Upper lobe of left lung (tissue), 6 donors: Measurements from ENCODE around the gene ATG16L1. TPM values are rescaled to one million over a fixed set of nuclear protein-coding genes. Genes with fewer than 3 reads are reported as not detected.

Source experiments
- ATAC-seq, 2 donors: fragments of 200-7000 bp; cut with Tn5 transposase; one replicate each; pipeline ENCODE4 v1.9.1; 2022; ENCODE audit warnings: mild to moderate bottlenecking in 2 of 2, moderate library complexity in 2 of 2; ENCODE audit not compliant: low FRiP score in 2 of 2
- DNase-seq, 2 donors: peaks; one replicate each; pipeline ENCODE4 v3.0.0-alpha.2; 2019 to 2020
- H3K27ac ChIP-seq, 4 donors: fragments of 200-600 bp; sonication (generic); one replicate each; pipeline ENCODE4 v1.5.1; 2016 to 2019
- H3K27me3 ChIP-seq, 4 donors: fragments of 200-600 bp; sonication (generic); one replicate each; pipeline ENCODE4 v1.5.1; 2017 to 2019
- H3K36me3 ChIP-seq, 4 donors: fragments of 200-600 bp; sonication (generic); one replicate each; pipeline ENCODE4 v1.5.1; 2016 to 2019
- H3K4me1 ChIP-seq, 4 donors: fragments of 200-600 bp; sonication (generic); one replicate each; pipeline ENCODE4 v1.5.1; 2018 to 2019
- H3K4me3 ChIP-seq, 4 donors: fragments of 200-600 bp; sonication (generic); one replicate each; pipeline ENCODE4 v1.5.1; 2017 to 2019; ENCODE audit warnings: mild to moderate bottlenecking in 2 of 4, moderate library complexity in 1 of 4
- H3K9me3 ChIP-seq, 4 donors: fragments of 200-600 bp; sonication (generic); one replicate each; pipeline ENCODE4 v1.5.1; 2018 to 2019
- EP300 ChIP-seq, 4 donors: sonication (generic); formaldehyde crosslinking; IDR thresholded peaks; one replicate each; pipeline ENCODE4 v1.5.1; 2017; ENCODE audit warnings: antibody characterized with exemption in 4 of 4, control low read depth in 2 of 4
- POLR2A ChIP-seq, 4 donors: fragments of 450-650 bp; IDR thresholded peaks; one replicate each; pipeline ENCODE4 v1.5.1; 2016 to 2017; ENCODE audit warnings: antibody characterized with exemption in 4 of 4, mild to moderate bottlenecking in 2 of 4
- POLR2AphosphoS5 ChIP-seq, 2 donors: sonication (generic); formaldehyde crosslinking; IDR thresholded peaks; one replicate each; pipeline ENCODE4 v1.5.1; 2017; ENCODE audit warnings: antibody characterized with exemption in 2 of 2
- WGBS, 2 donors: methylation state at CpG; one replicate each; pipeline ENCODE4 v1.1.5; 2017 to 2018; 5-methylcytosine and 5-hydroxymethylcytosine counted together
- total RNA-seq, 6 donors: library from RNA; depleted of rRNA in 4 of 6; stranded (reverse); fragments of >200 nt in 4 of 6; gene quantifications; one replicate each; pipeline versions ENCODE4 v1.1.0 to v1.2.1, GENCODE V29; 2016 to 2021
- TF ChIP-seq, protein P1 (sequence below), 6 experiments: fragments of 450-650 bp in 4 of 6; fragments of 200-600 bp in 2 of 6; sonication (generic) in 2 of 6; IDR thresholded peaks; one replicate each; pipeline ENCODE4 v1.5.1; 2016 to 2019; ENCODE audit warnings: antibody characterized with exemption in 6 of 6
- donor health status: DM: no; HTN: no; CAD: no; lungs with moderate emphysema.
- donor health status: DM: no; HTN: yes; CAD: no; lungs with severe emphysema.

The ATG16L1 gene
- total RNA-seq, 6 donors from 2014 or later: 22.8 to 33.3 (median 26.4) TPM

DNA sequence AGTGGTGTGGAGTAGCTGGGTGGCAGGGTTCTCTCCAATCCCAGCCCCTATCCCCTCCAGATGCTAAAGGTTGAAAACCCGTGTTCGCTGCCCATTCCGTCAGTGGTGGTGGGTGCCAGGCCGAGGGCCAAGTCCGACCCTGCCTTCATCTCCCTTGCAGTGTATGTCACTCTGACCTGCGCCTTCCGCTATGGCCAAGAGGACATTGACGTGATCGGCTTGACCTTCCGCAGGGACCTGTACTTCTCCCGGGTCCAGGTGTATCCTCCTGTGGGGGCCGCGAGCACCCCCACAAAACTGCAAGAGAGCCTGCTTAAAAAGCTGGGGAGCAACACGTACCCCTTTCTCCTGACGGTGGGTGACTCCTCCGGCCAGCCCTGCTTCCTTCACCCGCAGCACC, 69.0 kb downstream of the ATG16L1 start:
- Histone ChIP-seq H3K27me3 (no peaks in the 10 kb centered on the region), H3K27ac (no peak overlapping the region), H3K9me3 (no peaks in the 10 kb centered on the region), H3K36me3 (no peaks in the 10 kb centered on the region), H3K4me1 (no peaks in the 10 kb centered on the region), H3K4me3 (no peak overlapping the region)
- ATAC-seq: no peak
- DNase-seq: no peak
- TF ChIP-seq EP300 (IDR thresholded peaks at IDR 0.05) (no peak), POLR2AphosphoS5 (IDR thresholded peaks at IDR 0.05) (no peak), POLR2A (IDR thresholded peaks at IDR 0.05) (no peak)
- TF ChIP-seq, protein P1, sequence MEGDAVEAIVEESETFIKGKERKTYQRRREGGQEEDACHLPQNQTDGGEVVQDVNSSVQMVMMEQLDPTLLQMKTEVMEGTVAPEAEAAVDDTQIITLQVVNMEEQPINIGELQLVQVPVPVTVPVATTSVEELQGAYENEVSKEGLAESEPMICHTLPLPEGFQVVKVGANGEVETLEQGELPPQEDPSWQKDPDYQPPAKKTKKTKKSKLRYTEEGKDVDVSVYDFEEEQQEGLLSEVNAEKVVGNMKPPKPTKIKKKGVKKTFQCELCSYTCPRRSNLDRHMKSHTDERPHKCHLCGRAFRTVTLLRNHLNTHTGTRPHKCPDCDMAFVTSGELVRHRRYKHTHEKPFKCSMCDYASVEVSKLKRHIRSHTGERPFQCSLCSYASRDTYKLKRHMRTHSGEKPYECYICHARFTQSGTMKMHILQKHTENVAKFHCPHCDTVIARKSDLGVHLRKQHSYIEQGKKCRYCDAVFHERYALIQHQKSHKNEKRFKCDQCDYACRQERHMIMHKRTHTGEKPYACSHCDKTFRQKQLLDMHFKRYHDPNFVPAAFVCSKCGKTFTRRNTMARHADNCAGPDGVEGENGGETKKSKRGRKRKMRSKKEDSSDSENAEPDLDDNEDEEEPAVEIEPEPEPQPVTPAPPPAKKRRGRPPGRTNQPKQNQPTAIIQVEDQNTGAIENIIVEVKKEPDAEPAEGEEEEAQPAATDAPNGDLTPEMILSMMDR (IDR thresholded peaks at IDR 0.05): no peak
- 94 to 98% methylated on average over 17 of the region's 17 CpGs for WGBS, 2 donors

- WGBS, 2 donors: 71 to 76% methylated on average over 6 of the region's 6 CpGs
- DNase-seq (no peak), ATAC-seq (no peak)
- Histone ChIP-seq H3K27me3 (no peaks in the 10 kb centered on the region), H3K27ac (no peak overlapping the region), H3K4me1 (no peaks in the 10 kb centered on the region), H3K36me3 (no peaks in the 10 kb centered on the region), H3K9me3 (no peaks in the 10 kb centered on the region), H3K4me3 (no peak overlapping the region)
- TF ChIP-seq POLR2A (IDR thresholded peaks at IDR 0.05) (no peak), EP300 (IDR thresholded peaks at IDR 0.05) (no peak), POLR2AphosphoS5 (IDR thresholded peaks at IDR 0.05) (no peak)
- TF ChIP-seq, protein P1 (IDR thresholded peaks at IDR 0.05): no peak
Measured at GRCh38 chr2:233321166-233321565, 69.7 kb downstream of the ATG16L1 start.

GRCh38 chr2:233323851-233324250, 72.4 kb downstream of the ATG16L1 start:
- 84 to 93% methylated on average over 8 of the region's 8 CpGs for WGBS, 2 donors
- Histone ChIP-seq H3K9me3 (no peaks in the 10 kb centered on the region), H3K4me1 (no peaks in the 10 kb centered on the region), H3K27ac (no peak overlapping the region), H3K36me3 (no peaks in the 10 kb centered on the region), H3K4me3 (no peak overlapping the region), H3K27me3 (no peaks in the 10 kb centered on the region)
- DNase-seq: no peak
- TF ChIP-seq POLR2A (IDR thresholded peaks at IDR 0.05): no peak
- no peak for TF ChIP-seq EP300 (IDR thresholded peaks at IDR 0.05)
- TF ChIP-seq, protein P1 (IDR thresholded peaks at IDR 0.05): no peak
- TF ChIP-seq POLR2AphosphoS5 (IDR thresholded peaks at IDR 0.05): no peak
- ATAC-seq: no peak

DNA sequence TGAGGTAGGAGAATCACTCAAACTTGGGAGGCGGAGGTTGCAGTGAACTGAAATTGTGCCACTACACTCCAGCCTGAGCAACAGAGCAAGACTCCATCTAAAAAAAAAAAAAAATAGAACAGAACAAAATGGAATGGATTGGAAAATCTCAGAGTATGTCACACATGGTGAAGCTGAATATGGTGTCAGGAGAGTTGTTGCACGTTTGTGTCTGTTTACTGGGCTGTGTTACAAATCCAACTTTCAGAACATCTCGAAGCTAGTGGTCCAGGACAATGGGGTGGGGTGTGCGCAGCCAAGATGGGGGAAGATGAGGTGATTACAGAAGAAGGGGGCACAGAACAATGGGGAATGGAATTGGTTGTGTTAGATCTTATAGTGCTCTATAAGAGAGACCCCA, 73.8 kb downstream of the ATG16L1 start:
- TF ChIP-seq EP300 (IDR thresholded peaks at IDR 0.05) (no peak), POLR2AphosphoS5 (IDR thresholded peaks at IDR 0.05) (no peak), POLR2A (IDR thresholded peaks at IDR 0.05) (no peak)
- TF ChIP-seq, protein P1 (IDR thresholded peaks at IDR 0.05): no peak
- no peaks in the 10 kb centered on the region for H3K4me1 ChIP-seq
- H3K9me3 ChIP-seq: no peaks in the 10 kb centered on the region
- no peak overlapping the region for H3K4me3 ChIP-seq
- no peak for DNase-seq
- H3K27ac ChIP-seq: no peak overlapping the region
- no peak for ATAC-seq
- H3K36me3 ChIP-seq: no peaks in the 10 kb centered on the region
- 71 to 79% methylated on average over 4 of the region's 4 CpGs for WGBS, 2 donors
- H3K27me3 ChIP-seq: no peaks in the 10 kb centered on the region

DNA sequence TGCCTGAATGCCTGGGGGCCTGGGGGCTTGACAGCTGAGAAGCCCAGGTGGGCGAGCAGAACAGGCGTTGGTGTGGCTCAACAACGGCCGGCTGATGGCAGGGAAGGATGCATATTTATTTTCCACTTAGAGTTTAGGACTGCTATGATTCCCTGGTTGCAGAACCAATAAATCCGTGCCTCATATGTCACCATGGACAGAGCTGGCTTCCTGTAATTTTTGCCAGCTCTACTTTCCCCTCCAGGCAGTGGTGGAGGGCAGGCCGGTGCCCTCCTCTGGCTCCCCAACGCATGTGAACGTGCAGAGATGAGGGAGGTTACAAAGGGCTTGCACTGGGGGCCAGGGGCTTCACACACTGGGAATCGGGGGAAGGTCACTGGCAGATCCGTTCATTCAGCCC, 74.3 kb downstream of the ATG16L1 start:
- Histone ChIP-seq H3K27ac (no peak overlapping the region), H3K9me3 (no peaks in the 10 kb centered on the region), H3K4me1 (peaks cover 0 to under 1% (median 0%) of the 10 kb centered on the region in 4 donors), H3K36me3 (no peaks in the 10 kb centered on the region), H3K27me3 (no peaks in the 10 kb centered on the region), H3K4me3 (no peak overlapping the region)
- 74 to 84% methylated on average over 10 of the region's 10 CpGs for WGBS, 2 donors
- no peak for TF ChIP-seq EP300 (IDR thresholded peaks at IDR 0.05)
- TF ChIP-seq POLR2A (IDR thresholded peaks at IDR 0.05): no peak
- no peak for TF ChIP-seq POLR2AphosphoS5 (IDR thresholded peaks at IDR 0.05)
- TF ChIP-seq, protein P1 (IDR thresholded peaks at IDR 0.05): no peak
- DNase-seq (no peak), ATAC-seq (no peak)
